Neuron (in vitro differentiated cells): Measurements from ENCODE around the gene SPTBN5.

ENCODE experiments used
- H2AFZ ChIP-seq: one replicate; pipeline ENCODE4 v1.6.1; 2013; ENCODE audit warnings: low read depth, mild to moderate bottlenecking, inconsistent platforms, low read length, moderate library complexity
- H3K27me3 ChIP-seq: one replicate; pipeline ENCODE4 v1.6.1; 2013; ENCODE audit warnings: low read length; ENCODE audit not compliant: insufficient read depth
- H3K36me3 ChIP-seq: one replicate; pipeline ENCODE4 v1.6.1; 2013; ENCODE audit warnings: low read length; ENCODE audit not compliant: insufficient read depth
- H3K4me1 ChIP-seq: one replicate; pipeline ENCODE4 v1.6.1; 2013; ENCODE audit warnings: low read length; ENCODE audit not compliant: insufficient read depth
- H3K4me3 ChIP-seq: 2 replicates; pipeline ENCODE4 v1.5.1; 2013; ENCODE audit warnings: mild to moderate bottlenecking, low read length, moderate library complexity
- H3K9me3 ChIP-seq: one replicate; pipeline ENCODE4 v1.6.1; 2013; ENCODE audit warnings: low read length

SPTBN5 gene

DNA sequence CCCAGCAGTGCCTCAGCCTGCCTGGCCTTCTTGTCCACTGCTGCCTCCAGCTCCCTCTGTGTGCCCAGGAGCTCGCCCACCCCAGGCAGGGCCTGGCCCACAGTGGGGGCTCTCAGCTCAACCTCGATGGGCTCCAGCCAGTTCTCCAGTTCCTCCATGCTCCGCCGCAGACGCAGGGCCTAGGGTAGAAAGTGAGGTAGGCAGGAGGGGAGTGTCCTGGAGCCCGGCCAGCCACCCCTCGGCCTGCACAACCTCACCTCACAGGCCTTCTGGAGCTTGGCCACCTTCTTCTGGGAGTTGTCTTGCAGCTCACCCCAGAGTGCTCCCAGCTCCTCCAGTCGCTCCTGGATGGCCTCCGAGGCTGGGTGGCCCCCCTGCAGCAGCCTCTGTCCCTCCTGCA lies 36.5 kb downstream of the SPTBN5 start:
- Histone ChIP-seq H3K36me3 (no peaks in the 10 kb centered on the region), H3K4me1 (peaks cover 7% of the 10 kb centered on the region), H3K27me3 (no peaks in the 10 kb centered on the region), H2AFZ (no peak overlapping the region), H3K9me3 (no peaks in the 10 kb centered on the region), H3K4me3 (no peak overlapping the region)

- Histone ChIP-seq H3K36me3 (no peaks in the 10 kb centered on the region), H3K27me3 (no peaks in the 10 kb centered on the region), H3K4me3 (no peak overlapping the region), H3K9me3 (no peaks in the 10 kb centered on the region), H2AFZ (no peak overlapping the region), H3K4me1 (peaks cover 7% of the 10 kb centered on the region)
Observed at GRCh38 chr15:41856716-41857115, 37.1 kb downstream of the SPTBN5 start.

DNA sequence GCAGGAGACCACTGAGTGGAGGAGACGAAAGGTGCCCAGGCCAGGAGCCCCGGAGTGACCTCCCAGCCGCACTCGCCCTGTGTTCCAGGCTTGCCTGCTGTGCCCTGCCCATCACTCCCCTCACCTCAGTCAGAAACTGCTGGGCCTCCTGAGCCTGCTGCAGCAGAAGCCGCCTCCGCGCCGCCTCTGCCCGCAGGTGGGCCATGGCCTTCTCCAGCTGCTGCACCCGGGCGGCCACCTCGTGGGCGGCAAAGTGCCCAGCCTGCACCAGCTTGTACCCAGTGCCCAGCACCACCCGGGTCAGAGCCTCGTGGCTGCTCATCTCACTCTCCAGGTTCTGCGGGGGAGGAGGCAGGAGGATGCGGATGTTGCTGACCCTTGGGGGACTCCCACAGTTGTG lies 37.6 kb downstream of the SPTBN5 start:
- no peak overlapping the region for H3K4me3 ChIP-seq
- no peak overlapping the region for H2AFZ ChIP-seq

GRCh38 chr15:41855261-41855961 lies 38.4 kb downstream of the SPTBN5 start:
- peaks cover 7% of the 10 kb centered on the region for H3K4me1 ChIP-seq
- H3K9me3 ChIP-seq, result no peaks in the 10 kb centered on the region
- no peaks in the 10 kb centered on the region for H3K36me3 ChIP-seq
- no peak overlapping the region for H2AFZ ChIP-seq
- H3K4me3 ChIP-seq, result no peak overlapping the region
- H3K27me3 ChIP-seq, result no peaks in the 10 kb centered on the region

More for the DNA sequence above, 37.6 kb downstream of the SPTBN5 start:
- H3K36me3 ChIP-seq, result no peaks in the 10 kb centered on the region
- no peaks in the 10 kb centered on the region for H3K27me3 ChIP-seq
- H3K9me3 ChIP-seq, result no peaks in the 10 kb centered on the region
- H3K4me1 ChIP-seq, result peaks cover 7% of the 10 kb centered on the region

DNA sequence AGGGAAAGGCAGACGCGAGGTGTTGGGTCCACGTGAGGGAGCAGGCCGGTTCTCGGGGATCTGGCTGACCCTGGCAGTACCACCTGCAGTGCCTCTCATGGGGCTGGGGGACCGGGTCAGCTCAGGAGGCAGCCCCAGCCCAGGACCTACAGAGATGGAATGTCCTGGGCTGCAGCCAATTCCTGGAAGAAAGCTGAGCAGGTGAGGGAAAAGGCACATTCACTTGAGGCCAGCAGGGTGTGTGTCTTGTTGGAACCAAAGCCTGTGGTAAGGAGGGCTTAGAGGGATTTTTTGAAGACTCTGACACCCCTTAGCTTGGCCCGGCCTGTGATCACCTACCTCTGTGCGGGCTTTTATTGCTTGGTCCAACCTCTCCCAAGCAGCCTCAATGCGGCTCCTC lies 39.4 kb downstream of the SPTBN5 start:
- H3K9me3 ChIP-seq, result no peaks in the 10 kb centered on the region
- H3K36me3 ChIP-seq, result no peaks in the 10 kb centered on the region
- no peak overlapping the region for H3K4me3 ChIP-seq
- H2AFZ ChIP-seq, result no peak overlapping the region
- peaks cover 7% of the 10 kb centered on the region for H3K4me1 ChIP-seq
- no peaks in the 10 kb centered on the region for H3K27me3 ChIP-seq

DNA sequence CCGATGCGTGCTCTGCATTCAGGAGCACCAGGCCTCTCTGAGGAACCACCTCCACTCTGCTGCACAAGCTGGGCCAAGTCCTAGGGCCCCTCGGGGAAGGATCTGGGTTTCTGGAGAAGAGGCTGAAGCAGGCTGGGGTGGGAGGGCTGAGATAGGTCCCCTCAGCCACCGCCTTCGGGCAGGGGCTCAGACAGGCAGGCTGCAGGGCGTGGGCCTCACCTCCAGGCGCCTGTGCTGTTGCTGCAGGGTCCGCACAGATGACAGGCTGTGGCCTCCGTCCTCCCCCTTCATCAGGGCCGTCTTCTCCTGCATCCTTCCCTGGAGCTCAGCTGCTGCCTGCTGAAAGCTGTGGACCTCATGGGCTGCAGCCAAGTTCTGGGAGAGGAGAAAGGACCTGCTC lies 40.0 kb downstream of the SPTBN5 start:
- Histone ChIP-seq H3K4me3 (no peak overlapping the region), H3K36me3 (peaks cover under 1% of the 10 kb centered on the region), H3K27me3 (no peaks in the 10 kb centered on the region), H3K9me3 (no peaks in the 10 kb centered on the region), H2AFZ (no peak overlapping the region), H3K4me1 (peaks cover 7% of the 10 kb centered on the region)

DNA sequence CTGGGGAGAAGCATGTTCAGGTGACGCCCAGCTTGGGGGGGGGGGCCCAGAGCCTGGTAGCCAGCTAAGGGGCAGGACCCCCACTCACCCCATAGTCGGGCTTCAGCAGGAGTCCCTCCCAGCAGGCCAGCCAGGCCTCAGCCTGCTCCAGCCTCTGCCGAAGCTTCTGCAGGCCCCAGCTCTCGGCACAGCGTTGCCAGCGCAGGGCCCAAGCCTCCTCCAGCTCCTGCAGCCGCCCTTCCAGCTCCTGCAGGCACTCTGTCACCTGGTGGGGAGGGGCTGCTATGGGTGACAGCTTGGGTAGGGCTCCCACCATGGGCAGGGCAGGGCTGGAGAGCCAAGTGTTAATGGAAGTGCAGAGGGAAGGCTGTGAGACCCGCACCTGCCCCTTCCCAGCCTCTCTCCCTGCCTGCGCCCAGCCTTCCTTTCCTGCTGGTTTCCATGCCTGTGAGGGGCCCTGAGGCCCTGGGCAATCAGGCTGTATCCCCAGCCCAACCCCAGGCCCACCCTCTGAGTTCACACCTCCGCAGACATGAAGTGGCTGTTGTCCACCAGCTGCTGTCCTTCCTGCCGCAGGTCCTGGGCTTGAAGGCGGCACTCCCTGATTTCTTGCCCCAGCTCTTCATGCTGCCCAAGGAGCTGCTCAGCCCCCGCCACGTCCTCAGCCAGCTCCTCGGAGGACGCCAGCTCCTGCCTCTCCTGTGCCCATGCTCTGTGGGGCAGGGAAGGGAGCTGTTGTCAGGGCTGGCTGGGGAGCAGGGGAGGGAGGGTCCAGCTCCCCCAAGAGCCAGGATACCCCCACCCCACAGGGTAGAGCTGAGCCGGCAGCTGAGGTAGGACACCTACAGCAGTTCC lies 40.9 kb downstream of the SPTBN5 start:
- Histone ChIP-seq H3K27me3 (no peaks in the 10 kb centered on the region), H3K36me3 (peaks cover 9% of the 10 kb centered on the region), H2AFZ (no peak overlapping the region), H3K4me1 (peaks cover 7% of the 10 kb centered on the region), H3K9me3 (no peaks in the 10 kb centered on the region), H3K4me3 (no peak overlapping the region)

- no peak overlapping the region for H2AFZ ChIP-seq
- H3K36me3 ChIP-seq, result peaks cover 20% of the 10 kb centered on the region
- H3K4me1 ChIP-seq, result peaks cover 7% of the 10 kb centered on the region
- no peaks in the 10 kb centered on the region for H3K27me3 ChIP-seq
- no peaks in the 10 kb centered on the region for H3K9me3 ChIP-seq
- H3K4me3 ChIP-seq, result no peak overlapping the region
Observed at GRCh38 chr15:41851755-41852370, 42.0 kb downstream of the SPTBN5 start.

GRCh38 chr15:41851167-41851523 lies 42.7 kb downstream of the SPTBN5 start:
- Histone ChIP-seq H3K36me3 (peaks cover 26% of the 10 kb centered on the region), H3K4me1 (peaks cover 7% of the 10 kb centered on the region), H3K9me3 (no peaks in the 10 kb centered on the region), H2AFZ (no peak overlapping the region), H3K27me3 (no peaks in the 10 kb centered on the region), H3K4me3 (no peak overlapping the region)

DNA sequence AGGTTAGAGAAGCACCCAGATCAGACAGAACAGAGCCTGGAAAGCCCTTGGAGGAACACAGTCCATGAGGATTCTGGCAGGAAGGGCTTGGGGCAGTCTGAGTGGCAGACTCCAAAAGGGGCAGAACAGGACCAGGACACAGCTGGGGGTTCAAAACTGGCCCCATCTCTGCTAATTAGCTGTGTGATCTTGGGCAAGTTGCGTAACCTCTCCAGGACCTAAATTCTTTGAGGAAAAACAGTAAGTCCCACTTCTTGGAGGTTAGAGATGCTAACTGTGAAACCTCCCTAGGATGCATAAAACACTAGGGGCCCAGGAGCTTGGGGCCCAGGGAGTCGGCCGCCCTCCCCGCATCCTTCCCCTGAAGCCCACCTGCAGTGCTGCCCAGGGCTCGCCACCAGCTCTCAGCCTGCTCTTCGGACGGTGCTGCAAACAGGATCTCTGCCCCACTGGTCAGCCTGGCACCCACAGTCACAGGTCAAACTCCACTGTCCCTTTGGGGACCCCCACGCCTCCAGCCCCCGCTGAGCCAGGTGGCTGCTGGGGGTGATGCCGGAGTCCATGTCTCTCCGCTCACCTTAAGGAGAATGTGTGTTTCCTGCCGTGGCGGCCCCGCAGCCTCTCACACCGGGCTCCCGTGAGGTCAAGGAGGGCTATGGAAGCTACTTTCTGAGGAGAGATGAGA lies 43.2 kb downstream of the SPTBN5 start:
- Histone ChIP-seq H3K4me1 (peaks cover 7% of the 10 kb centered on the region), H2AFZ (no peak overlapping the region), H3K4me3 (no peak overlapping the region), H3K36me3 (peaks cover 29% of the 10 kb centered on the region), H3K9me3 (no peaks in the 10 kb centered on the region), H3K27me3 (no peaks in the 10 kb centered on the region)

DNA sequence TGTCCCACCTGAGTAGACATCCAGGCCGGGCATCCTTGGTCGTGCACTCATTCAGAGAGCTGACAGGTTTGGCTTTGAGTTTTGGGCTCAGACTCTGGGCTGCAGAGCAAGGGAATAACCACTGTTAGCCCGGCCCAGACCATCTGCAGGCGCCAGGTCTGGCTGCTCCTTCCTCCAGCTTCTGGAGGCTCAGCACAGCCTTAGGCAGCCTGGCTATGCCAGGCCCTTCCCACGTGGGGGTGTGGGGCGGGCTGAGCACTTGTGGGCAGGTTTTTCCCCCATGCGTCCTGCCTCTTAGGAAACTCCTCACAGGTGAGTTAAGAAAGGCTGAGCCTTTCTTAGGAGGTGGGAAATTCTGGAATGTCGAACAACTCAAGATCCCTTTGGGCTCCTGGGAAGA lies 44.0 kb downstream of the SPTBN5 start:
- H3K4me1 ChIP-seq, result no peaks in the 10 kb centered on the region
- no peak overlapping the region for H2AFZ ChIP-seq
- no peaks in the 10 kb centered on the region for H3K27me3 ChIP-seq
- no peak overlapping the region for H3K4me3 ChIP-seq
- no peaks in the 10 kb centered on the region for H3K9me3 ChIP-seq
- peaks cover 29% of the 10 kb centered on the region for H3K36me3 ChIP-seq

DNA sequence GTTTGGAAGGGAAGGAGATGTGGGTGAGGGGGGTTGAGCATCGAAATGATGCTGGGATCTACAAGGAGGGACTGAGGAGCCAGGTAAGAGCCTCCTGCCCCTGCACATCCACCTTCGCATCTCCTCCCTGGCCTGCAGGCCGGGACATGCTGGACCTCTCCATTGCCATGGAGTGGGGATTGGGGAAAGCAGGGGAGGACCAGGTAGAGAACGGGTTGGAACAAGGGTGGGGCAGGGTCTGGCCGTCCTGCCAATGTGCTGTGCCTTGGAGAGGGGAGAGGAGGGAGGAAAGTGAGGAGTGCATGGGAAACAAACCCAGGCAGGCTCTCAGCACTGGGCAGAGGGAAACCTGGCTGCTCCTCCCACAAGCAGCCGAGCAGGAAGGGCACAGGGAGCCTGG lies 44.6 kb downstream of the SPTBN5 start:
- H3K4me3 ChIP-seq, result no peak overlapping the region
- H2AFZ ChIP-seq, result no peak overlapping the region
- H3K27me3 ChIP-seq, result no peaks in the 10 kb centered on the region
- no peaks in the 10 kb centered on the region for H3K4me1 ChIP-seq
- H3K36me3 ChIP-seq, result peaks cover 29% of the 10 kb centered on the region
- H3K9me3 ChIP-seq, result no peaks in the 10 kb centered on the region

GRCh38 chr15:41848631-41849030 lies 45.2 kb downstream of the SPTBN5 start:
- H3K9me3 ChIP-seq, result no peaks in the 10 kb centered on the region
- H3K36me3 ChIP-seq, result peaks cover 29% of the 10 kb centered on the region
- no peak overlapping the region for H2AFZ ChIP-seq
- no peaks in the 10 kb centered on the region for H3K27me3 ChIP-seq
- no peak overlapping the region for H3K4me3 ChIP-seq
- no peaks in the 10 kb centered on the region for H3K4me1 ChIP-seq
